ENCODE data around the gene TPR. TPM values are rescaled to one million over a fixed set of nuclear protein-coding genes. Genes with fewer than 3 reads are reported as not detected.

TPR gene
- total and polyA plus RNA-seq, 8 donors = 12.7 to 273 (median 72.5) TPM

DNA sequence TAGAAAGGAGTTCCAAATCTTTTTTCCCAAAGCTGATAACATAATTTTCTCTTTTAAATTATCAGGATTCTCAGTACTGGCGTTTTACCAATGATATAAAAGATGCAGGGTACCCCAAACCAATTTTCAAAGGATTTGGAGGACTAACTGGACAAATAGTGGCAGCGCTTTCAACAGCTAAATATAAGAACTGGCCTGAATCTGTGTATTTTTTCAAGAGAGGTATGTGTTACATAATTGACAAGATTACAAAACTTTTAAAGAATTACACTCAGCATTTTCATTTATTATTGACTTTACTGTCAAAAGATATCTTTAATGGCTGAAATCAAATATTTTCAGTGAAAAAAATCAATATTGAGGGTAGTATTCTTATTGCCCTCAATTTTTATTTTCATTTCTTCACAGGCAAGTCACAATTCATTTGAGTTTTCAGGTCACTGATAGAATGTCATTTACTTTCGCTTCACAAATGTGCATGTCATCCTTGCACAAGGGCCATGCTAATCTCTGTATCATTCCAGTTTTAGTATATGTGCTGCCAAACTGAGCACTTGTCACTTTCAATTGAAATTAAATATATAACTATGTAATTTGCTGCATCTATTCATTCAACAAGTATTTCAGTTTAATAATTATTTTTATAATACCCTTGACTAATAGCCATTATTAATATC lies 63.5 kb downstream of the TPR start:
- no peak overlapping the region for H3K4me3 ChIP-seq
- 97 to 99% (median 98%) methylated on average over 3 of the region's 3 CpGs for WGBS, 5 donors
- DNase-seq = no peak
- intact Hi-C loops (cut with DNase I; ENCODE audit: low total_unique reads) = no loop called here
- TF ChIP-seq, protein P1, sequence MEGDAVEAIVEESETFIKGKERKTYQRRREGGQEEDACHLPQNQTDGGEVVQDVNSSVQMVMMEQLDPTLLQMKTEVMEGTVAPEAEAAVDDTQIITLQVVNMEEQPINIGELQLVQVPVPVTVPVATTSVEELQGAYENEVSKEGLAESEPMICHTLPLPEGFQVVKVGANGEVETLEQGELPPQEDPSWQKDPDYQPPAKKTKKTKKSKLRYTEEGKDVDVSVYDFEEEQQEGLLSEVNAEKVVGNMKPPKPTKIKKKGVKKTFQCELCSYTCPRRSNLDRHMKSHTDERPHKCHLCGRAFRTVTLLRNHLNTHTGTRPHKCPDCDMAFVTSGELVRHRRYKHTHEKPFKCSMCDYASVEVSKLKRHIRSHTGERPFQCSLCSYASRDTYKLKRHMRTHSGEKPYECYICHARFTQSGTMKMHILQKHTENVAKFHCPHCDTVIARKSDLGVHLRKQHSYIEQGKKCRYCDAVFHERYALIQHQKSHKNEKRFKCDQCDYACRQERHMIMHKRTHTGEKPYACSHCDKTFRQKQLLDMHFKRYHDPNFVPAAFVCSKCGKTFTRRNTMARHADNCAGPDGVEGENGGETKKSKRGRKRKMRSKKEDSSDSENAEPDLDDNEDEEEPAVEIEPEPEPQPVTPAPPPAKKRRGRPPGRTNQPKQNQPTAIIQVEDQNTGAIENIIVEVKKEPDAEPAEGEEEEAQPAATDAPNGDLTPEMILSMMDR (IDR thresholded peaks at IDR 0.05) = no peak
- TF ChIP-seq POLR2A (IDR thresholded peaks at IDR 0.05) (no peak), EP300 (IDR thresholded peaks at IDR 0.05) (no peak), POLR2AphosphoS5 (IDR thresholded peaks at IDR 0.05) (no peak)
- H3K36me3 ChIP-seq = peaks cover 20 to 66% (median 61%) of the 10 kb centered on the region in 4 donors
- no peaks in the 10 kb centered on the region for H3K27me3 ChIP-seq
- H3K27ac ChIP-seq = no peak overlapping the region
- no peaks in the 10 kb centered on the region for H3K9me3 ChIP-seq
- no peaks in the 10 kb centered on the region for H3K4me1 ChIP-seq

DNA sequence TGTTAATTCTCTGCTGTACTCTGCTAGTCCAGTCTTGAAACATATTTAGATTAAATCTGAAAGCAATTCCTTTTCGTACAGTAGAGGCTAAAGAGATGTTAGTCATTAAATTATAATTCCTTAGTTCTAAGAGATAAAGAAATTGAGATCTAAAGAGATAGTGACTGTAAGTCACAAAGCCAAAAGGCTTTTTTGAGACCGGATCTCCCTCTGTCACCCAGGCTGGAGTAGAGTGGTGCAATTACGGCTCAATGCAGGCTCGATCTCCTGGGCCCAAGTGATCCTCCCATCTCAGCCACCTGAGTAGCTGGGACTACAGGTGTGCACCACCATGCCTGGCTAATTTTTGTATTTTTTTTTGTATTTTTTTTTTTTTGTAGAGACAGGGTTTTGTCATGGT lies 64.7 kb downstream of the TPR start:
- intact Hi-C loops (cut with DNase I; ENCODE audit: low total_unique reads) = no loop called here
- WGBS, 5 donors = 94 to 98% (median 96%) methylated on average over 4 of the region's 4 CpGs

DNA sequence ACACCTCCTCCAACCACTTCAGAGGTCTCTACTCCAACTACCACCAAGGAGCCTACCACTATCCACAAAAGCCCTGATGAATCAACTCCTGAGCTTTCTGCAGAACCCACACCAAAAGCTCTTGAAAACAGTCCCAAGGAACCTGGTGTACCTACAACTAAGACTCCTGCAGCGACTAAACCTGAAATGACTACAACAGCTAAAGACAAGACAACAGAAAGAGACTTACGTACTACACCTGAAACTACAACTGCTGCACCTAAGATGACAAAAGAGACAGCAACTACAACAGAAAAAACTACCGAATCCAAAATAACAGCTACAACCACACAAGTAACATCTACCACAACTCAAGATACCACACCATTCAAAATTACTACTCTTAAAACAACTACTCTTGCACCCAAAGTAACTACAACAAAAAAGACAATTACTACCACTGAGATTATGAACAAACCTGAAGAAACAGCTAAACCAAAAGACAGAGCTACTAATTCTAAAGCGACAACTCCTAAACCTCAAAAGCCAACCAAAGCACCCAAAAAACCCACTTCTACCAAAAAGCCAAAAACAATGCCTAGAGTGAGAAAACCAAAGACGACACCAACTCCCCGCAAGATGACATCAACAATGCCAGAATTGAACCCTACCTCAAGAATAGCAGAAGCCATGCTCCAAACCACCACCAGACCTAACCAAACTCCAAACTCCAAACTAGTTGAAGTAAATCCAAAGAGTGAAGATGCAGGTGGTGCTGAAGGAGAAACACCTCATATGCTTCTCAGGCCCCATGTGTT lies 66.6 kb downstream of the TPR start:
- no peak for DNase-seq
- peaks cover 8 to 35% (median 31%) of the 10 kb centered on the region in 4 donors for H3K36me3 ChIP-seq
- no peak overlapping the region for H3K27ac ChIP-seq
- TF ChIP-seq POLR2AphosphoS5 (IDR thresholded peaks at IDR 0.05) (no peak), EP300 (IDR thresholded peaks at IDR 0.05) (no peak), POLR2A (IDR thresholded peaks at IDR 0.05) (no peak)
- TF ChIP-seq, protein P1 (IDR thresholded peaks at IDR 0.05) = no peak
- WGBS, 5 donors = 88 to 93% (median 92%) methylated on average over 6 of the region's 6 CpGs
- no peaks in the 10 kb centered on the region for H3K9me3 ChIP-seq
- no peaks in the 10 kb centered on the region for H3K4me1 ChIP-seq
- H3K4me3 ChIP-seq = no peak overlapping the region
- no peaks in the 10 kb centered on the region for H3K27me3 ChIP-seq
- intact Hi-C loops (cut with DNase I; ENCODE audit: low total_unique reads) = no loop called here

More for the DNA sequence above, 64.7 kb downstream of the TPR start:
- no peak overlapping the region for H3K4me3 ChIP-seq
- TF ChIP-seq, protein P1 (IDR thresholded peaks at IDR 0.05) = no peak
- TF ChIP-seq EP300 (IDR thresholded peaks at IDR 0.05) = no peak
- no peak for TF ChIP-seq POLR2A (IDR thresholded peaks at IDR 0.05)
- no peak for TF ChIP-seq POLR2AphosphoS5 (IDR thresholded peaks at IDR 0.05)
- no peaks in the 10 kb centered on the region for H3K27me3 ChIP-seq
- no peaks in the 10 kb centered on the region for H3K9me3 ChIP-seq
- no peaks in the 10 kb centered on the region for H3K4me1 ChIP-seq
- peaks cover 20 to 54% (median 49%) of the 10 kb centered on the region in 4 donors for H3K36me3 ChIP-seq
- no peak for DNase-seq
- no peak overlapping the region for H3K27ac ChIP-seq

DNA sequence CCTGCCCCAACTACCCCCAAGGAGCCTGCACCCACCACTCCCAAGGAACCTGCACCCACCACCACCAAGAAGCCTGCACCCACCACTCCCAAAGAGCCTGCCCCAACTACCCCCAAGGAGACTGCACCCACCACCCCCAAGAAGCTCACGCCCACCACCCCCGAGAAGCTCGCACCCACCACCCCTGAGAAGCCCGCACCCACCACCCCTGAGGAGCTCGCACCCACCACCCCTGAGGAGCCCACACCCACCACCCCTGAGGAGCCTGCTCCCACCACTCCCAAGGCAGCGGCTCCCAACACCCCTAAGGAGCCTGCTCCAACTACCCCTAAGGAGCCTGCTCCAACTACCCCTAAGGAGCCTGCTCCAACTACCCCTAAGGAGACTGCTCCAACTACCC lies 67.6 kb downstream of the TPR start:
- no peaks in the 10 kb centered on the region for H3K9me3 ChIP-seq
- H3K27me3 ChIP-seq = no peaks in the 10 kb centered on the region
- intact Hi-C loops (cut with DNase I; ENCODE audit: low total_unique reads) = no loop called here
- no peak overlapping the region for H3K27ac ChIP-seq
- WGBS, 5 donors = 96 to 100% (median 98%) methylated on average over 3 to 6 of the region's 6 CpGs
- TF ChIP-seq, protein P1 (IDR thresholded peaks at IDR 0.05) = no peak
- TF ChIP-seq POLR2AphosphoS5 (IDR thresholded peaks at IDR 0.05) (no peak), POLR2A (IDR thresholded peaks at IDR 0.05) (no peak), EP300 (IDR thresholded peaks at IDR 0.05) (no peak)
- no peak for DNase-seq
- H3K4me1 ChIP-seq = no peaks in the 10 kb centered on the region
- peaks cover under 1 to 25% (median 20%) of the 10 kb centered on the region in 4 donors for H3K36me3 ChIP-seq
- no peak overlapping the region for H3K4me3 ChIP-seq

Measured in stomach (tissue), 9 donors.